Measurements from ENCODE around the gene CACNG5.

CACNG5 gene

GRCh38 chr17:66837226-66837625 lies 2.3 kb downstream of the CACNG5 start:
- TF ChIP-seq CTCF (conservative IDR thresholded peaks at IDR 0.05; ENCODE audit: control insufficient read depth, insufficient read depth, low read depth, low read length), result no peak
- H3K4me3 ChIP-seq (ENCODE audit: control insufficient read depth, low read depth, low read length), result no peak overlapping the region
- no peak for DNase-seq (ENCODE audit: low read depth)

DNA sequence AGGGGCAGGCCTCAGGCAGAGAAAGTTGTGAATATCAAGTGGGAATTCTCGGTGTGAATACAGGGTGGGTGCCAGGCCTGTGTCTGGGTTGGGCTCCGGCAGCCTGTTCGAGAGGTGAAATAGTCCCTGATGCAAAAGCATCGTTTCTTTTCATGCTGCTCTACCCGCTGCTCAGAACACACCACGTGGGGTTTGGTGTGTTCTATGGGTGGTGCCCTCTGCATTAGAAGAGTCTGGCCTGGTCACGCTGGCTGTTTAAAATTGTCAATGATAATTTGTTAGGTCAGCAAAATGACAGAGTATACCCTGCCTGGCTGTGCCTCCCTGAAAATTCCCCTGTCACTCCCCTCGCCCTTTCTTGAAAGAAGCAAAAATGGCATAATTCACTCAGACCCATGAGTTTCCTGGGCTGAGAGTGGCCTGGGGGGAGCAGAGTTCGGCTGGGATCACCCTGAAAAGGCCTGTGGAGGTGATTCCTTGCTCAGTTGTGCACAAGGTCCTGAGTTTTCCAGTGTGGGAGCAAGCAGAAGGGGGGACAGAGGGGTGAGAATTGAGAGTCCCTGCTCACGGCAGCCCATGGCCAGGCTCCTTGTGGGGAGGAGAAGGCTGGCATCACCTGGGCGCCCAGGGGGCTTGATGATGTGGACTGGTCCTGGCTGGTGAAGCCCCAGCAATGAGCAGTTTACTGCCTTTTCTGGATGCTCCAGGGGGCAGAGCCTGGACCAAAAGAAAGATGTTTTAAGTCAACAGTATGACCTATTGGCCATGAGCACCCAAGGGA lies 3.2 kb downstream of the CACNG5 start:
- H3K4me3 ChIP-seq (ENCODE audit: control insufficient read depth, low read depth, low read length), result no peak overlapping the region
- no peak for TF ChIP-seq CTCF (conservative IDR thresholded peaks at IDR 0.05; ENCODE audit: control insufficient read depth, insufficient read depth, low read depth, low read length)
- no peak for DNase-seq (ENCODE audit: low read depth)

DNA sequence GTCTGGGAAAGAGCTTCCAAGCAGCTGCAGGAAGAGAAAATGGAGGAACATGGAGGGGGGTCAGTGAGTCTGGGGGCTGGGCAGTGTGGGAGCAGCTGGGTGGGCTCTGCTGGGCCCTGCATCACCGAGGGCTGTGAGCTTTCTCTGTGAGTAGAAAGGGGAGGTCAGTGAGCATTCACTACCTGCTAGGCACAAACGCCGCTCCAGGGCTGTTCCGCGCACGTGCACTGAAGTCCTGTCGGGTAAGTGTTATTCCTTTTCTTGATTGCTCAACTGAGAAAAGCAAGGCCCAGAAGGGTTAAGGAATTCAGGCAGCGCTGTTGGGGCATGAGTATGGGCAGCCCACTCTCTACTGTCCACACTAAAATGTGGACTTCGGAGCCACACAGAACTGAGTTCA lies 4.7 kb downstream of the CACNG5 start:
- H3K4me3 ChIP-seq (ENCODE audit: control insufficient read depth, low read depth, low read length), result no peak overlapping the region
- no peak for DNase-seq (ENCODE audit: low read depth)
- no peak for TF ChIP-seq CTCF (conservative IDR thresholded peaks at IDR 0.05; ENCODE audit: control insufficient read depth, insufficient read depth, low read depth, low read length)

DNA sequence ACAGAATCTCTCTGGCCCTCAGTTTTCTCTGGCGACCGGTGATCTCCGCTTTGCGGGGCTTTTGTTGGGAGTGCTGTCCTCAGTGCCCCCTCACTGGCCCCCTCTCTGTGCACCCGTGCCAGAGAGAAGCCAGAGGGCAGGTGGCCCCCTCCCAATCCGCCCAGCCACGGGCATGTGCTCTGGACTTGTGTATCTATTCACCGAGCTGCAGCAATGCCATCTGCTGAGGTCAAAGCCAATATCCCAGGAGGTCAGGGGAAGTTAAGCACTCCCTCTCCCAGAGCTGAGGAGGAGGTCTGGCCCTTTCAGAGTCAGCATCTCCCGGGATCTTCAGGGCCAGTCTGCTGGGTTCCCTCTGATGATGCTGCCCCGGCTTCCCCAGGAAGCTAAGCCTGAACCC lies 5.1 kb downstream of the CACNG5 start:
- TF ChIP-seq CTCF (conservative IDR thresholded peaks at IDR 0.05; ENCODE audit: control insufficient read depth, insufficient read depth, low read depth, low read length), result no peak
- DNase-seq (ENCODE audit: low read depth), result no peak

GRCh38 chr17:66841328-66841727 lies 6.4 kb downstream of the CACNG5 start:
- no peak for TF ChIP-seq CTCF (conservative IDR thresholded peaks at IDR 0.05; ENCODE audit: control insufficient read depth, insufficient read depth, low read depth, low read length)
- no peak overlapping the region for H3K4me3 ChIP-seq (ENCODE audit: control insufficient read depth, low read depth, low read length)
- DNase-seq (ENCODE audit: low read depth), result no peak

More for the DNA sequence above, 5.1 kb downstream of the CACNG5 start:
- no peak overlapping the region for H3K4me3 ChIP-seq (ENCODE audit: control insufficient read depth, low read depth, low read length)

GRCh38 chr17:66841744-66842143 lies 6.8 kb downstream of the CACNG5 start:
- DNase-seq (ENCODE audit: low read depth), result no peak
- H3K4me3 ChIP-seq (ENCODE audit: control insufficient read depth, low read depth, low read length), result no peak overlapping the region
- TF ChIP-seq CTCF (conservative IDR thresholded peaks at IDR 0.05; ENCODE audit: control insufficient read depth, insufficient read depth, low read depth, low read length), result no peak
